Measurements from ENCODE around the gene EEF1A2.

Gene EEF1A2

DNA sequence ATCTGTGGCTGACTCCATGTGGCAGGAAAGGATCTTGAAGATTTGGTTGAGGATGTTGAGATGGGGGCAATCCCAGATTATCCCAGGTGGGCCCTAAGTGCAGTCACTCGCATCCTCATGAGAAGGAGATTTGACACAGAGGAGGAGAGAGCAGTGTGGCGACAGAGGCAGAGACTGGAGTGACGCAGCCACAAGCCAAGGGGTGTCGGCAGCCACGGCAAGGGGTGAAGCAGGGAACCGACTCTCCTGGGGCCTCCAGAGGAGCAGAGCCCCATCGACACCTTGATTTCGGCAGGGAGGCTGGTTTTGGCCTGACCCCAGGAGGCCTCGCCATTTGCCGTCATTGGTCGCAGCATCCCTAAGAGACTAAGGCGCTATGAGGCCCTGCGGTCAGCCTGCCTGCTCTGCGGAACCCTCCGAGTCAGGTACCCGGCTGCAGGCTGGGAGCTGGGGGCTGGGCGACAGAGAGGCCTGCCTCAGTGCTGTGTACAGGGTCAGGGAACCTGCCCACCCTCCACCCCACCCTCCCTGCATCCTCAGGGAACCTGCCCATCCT, 12.5 kb downstream of the EEF1A2 start:
- no peak for DNase-seq
- ChIA-PET POLR2A (no interaction called here), CTCF (no interaction called here)
- 94% methylated on average over 16 of the region's 17 CpGs for WGBS (ENCODE audit: insufficient coverage)
- Histone ChIP-seq H3K4me1 (ENCODE audit: control extremely low read depth in 1 of 4, control insufficient read depth in 4 of 4, insufficient read depth in 4 of 4, low read length in 3 of 4) (peaks cover 0 to 10% (median 3%) of the 10 kb centered on the region in 4 experiments), H3K27me3 (replicated peaks in 2 of 5; ENCODE audit: control insufficient read depth in 4 of 5, insufficient read depth in 5 of 5, low read length in 4 of 5) (peaks cover 0 to 76% (median 20%) of the 10 kb centered on the region in 5 experiments), H3K9me3 (ENCODE audit: control extremely low read depth in 1 of 5, control insufficient read depth in 4 of 5, insufficient read depth in 2 of 5, low read depth in 1 of 5, low read length in 4 of 5) (peaks cover 0 to 4% (median 0%) of the 10 kb centered on the region in 5 experiments), H3K4me3 (ENCODE audit: control insufficient read depth in 1 of 7, extremely low read depth in 1 of 7, insufficient read depth in 4 of 7, low read depth in 2 of 7, low read length in 6 of 7) (no peak overlapping the region), H3K27ac (ENCODE audit: insufficient read depth in 1 of 2, low read depth in 1 of 2, low read length in 2 of 2, poor library complexity in 1 of 2, severe bottlenecking in 2 of 2) (no peak overlapping the region), H3K36me3 (ENCODE audit: control insufficient read depth in 4 of 4, insufficient read depth in 4 of 4, low read length in 3 of 4) (no peaks in the 10 kb centered on the region)

DNA sequence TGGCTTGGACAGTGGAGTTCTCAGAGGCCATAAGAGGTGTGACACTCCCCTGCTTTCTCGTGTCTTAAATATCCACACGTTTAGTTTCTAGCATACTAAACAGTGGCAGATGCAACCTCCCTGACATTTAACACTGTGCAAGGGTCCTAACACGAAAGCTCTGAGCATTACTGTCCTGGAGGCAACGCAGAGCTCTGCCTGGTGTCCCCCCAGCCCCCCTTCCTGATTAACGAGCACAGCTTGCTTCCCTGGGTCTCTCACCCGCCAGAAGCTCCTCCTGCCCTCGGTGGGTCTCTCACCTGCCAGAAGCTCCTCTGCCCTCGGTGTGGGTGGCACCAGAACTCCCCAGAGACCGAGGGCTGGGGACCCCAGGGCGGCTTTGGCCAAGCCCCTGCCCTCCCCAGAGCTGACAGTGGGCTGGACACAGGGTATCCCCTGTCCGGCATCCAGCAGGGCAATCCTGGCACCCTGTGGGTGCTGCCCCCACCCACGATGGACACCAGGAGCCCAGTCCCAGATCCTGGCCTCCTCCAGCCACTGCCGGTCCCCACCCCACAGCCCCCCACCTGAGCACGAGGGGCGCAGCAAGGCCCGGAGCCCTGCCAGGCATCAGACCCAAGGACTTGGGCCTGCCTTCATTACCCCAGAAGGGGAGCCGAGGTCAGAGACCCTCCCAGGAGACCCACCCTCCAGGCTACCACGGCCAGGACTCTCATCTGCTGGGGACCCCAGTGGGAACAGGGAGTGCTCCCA, 14.1 kb downstream of the EEF1A2 start:
- peaks cover 0 to 10% (median 3%) of the 10 kb centered on the region in 4 experiments for H3K4me1 ChIP-seq (ENCODE audit: control extremely low read depth in 1 of 4, control insufficient read depth in 4 of 4, insufficient read depth in 4 of 4, low read length in 3 of 4)
- DNase-seq, result no peak
- CTCF ChIA-PET, result interaction anchor here (0.7 to 2.3 kb wide), 5 partner anchors 9 to 342 kb away, joined by 3 to 12 read pairs (median 3); no protein-coding TSS in a partner anchor

DNA sequence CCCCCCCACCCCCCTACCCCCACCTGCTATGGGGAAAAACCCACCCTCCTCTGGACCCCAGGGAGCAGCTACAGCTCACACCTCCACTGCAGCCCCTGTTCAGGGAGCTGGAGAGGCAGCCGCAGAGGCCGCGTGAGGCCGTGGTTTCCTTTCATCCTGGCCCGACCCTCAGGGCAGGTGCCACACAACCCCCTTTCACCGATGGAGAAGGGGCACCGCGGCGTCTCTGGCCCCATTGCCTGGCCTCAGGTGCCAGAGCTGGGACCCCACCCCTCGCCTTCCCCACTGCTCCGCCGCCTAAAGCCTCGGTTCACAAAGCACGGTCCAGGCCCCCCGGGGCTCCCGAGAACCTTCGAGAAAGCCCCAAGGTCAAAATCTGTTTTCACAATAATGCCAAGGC, 14.6 kb downstream of the EEF1A2 start:
- WGBS (ENCODE audit: insufficient coverage), result 50% methylated on average over 16 of the region's 17 CpGs
- peaks cover 0 to 71% (median 13%) of the 10 kb centered on the region in 5 experiments for H3K27me3 ChIP-seq (replicated peaks in 2 of 5; ENCODE audit: control insufficient read depth in 4 of 5, insufficient read depth in 5 of 5, low read length in 4 of 5)
- POLR2A ChIA-PET, result interaction anchor here (0.6 kb wide), 1 partner anchor 12 kb away, joined by 3 read pairs; no protein-coding TSS in a partner anchor
- H3K4me3 ChIP-seq (ENCODE audit: control insufficient read depth in 1 of 7, extremely low read depth in 1 of 7, insufficient read depth in 4 of 7, low read depth in 2 of 7, low read length in 6 of 7), result no peak overlapping the region
- H3K27ac ChIP-seq (ENCODE audit: insufficient read depth in 1 of 2, low read depth in 1 of 2, low read length in 2 of 2, poor library complexity in 1 of 2, severe bottlenecking in 2 of 2), result no peak overlapping the region
- CTCF ChIA-PET, result interaction anchor here (0.7 to 2.3 kb wide), 5 partner anchors 9 to 342 kb away, joined by 3 to 12 read pairs (median 3); no protein-coding TSS in a partner anchor
- DNase-seq, result no peak
- no peaks in the 10 kb centered on the region for H3K36me3 ChIP-seq (ENCODE audit: control insufficient read depth in 4 of 4, insufficient read depth in 4 of 4, low read length in 3 of 4)
- peaks cover 0 to 4% (median 0%) of the 10 kb centered on the region in 5 experiments for H3K9me3 ChIP-seq (ENCODE audit: control extremely low read depth in 1 of 5, control insufficient read depth in 4 of 5, insufficient read depth in 2 of 5, low read depth in 1 of 5, low read length in 4 of 5)
- peaks cover 0 to 10% (median 3%) of the 10 kb centered on the region in 4 experiments for H3K4me1 ChIP-seq (ENCODE audit: control extremely low read depth in 1 of 4, control insufficient read depth in 4 of 4, insufficient read depth in 4 of 4, low read length in 3 of 4)

More for the DNA sequence above, 14.1 kb downstream of the EEF1A2 start:
- POLR2A ChIA-PET, result interaction anchor here (0.6 kb wide), 1 partner anchor 12 kb away, joined by 3 read pairs; no protein-coding TSS in a partner anchor
- no peak overlapping the region for H3K27ac ChIP-seq (ENCODE audit: insufficient read depth in 1 of 2, low read depth in 1 of 2, low read length in 2 of 2, poor library complexity in 1 of 2, severe bottlenecking in 2 of 2)
- H3K4me3 ChIP-seq (ENCODE audit: control insufficient read depth in 1 of 7, extremely low read depth in 1 of 7, insufficient read depth in 4 of 7, low read depth in 2 of 7, low read length in 6 of 7), result no peak overlapping the region
- H3K9me3 ChIP-seq (ENCODE audit: control extremely low read depth in 1 of 5, control insufficient read depth in 4 of 5, insufficient read depth in 2 of 5, low read depth in 1 of 5, low read length in 4 of 5), result peaks cover 0 to 4% (median 0%) of the 10 kb centered on the region in 5 experiments
- H3K27me3 ChIP-seq (replicated peaks in 2 of 5; ENCODE audit: control insufficient read depth in 4 of 5, insufficient read depth in 5 of 5, low read length in 4 of 5), result peaks cover 0 to 72% (median 14%) of the 10 kb centered on the region in 5 experiments
- 82% methylated on average over 11 of the region's 18 CpGs for WGBS (ENCODE audit: insufficient coverage)
- H3K36me3 ChIP-seq (ENCODE audit: control insufficient read depth in 4 of 4, insufficient read depth in 4 of 4, low read length in 3 of 4), result no peaks in the 10 kb centered on the region

DNA sequence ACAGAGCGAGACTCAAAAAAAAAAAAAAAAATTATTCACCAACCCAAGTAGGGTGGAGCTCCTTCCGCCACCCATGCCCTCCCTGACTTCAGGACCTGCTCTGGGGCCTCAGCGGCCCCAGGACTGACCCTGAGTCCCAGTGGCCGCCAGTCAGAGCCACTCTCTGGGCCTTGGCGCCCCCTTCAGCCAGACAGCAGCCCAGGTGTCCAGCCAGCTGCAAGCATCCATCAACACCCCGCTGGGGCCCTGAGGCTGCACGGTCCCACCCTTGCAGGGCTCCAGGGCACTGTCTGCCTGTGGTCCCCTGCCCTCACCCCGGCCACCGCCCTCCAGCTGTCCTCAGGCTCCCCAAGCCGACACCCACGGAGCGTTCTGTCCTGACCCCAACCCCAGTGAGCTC, 15.0 kb downstream of the EEF1A2 start:
- CTCF ChIA-PET, result interaction anchor here (0.8 to 2.3 kb wide), 4 partner anchors 10 to 341 kb away, joined by 3 to 12 read pairs (median 3); no protein-coding TSS in a partner anchor
- 73% methylated on average over 7 of the region's 12 CpGs for WGBS (ENCODE audit: insufficient coverage)
- Histone ChIP-seq H3K9me3 (ENCODE audit: control extremely low read depth in 1 of 5, control insufficient read depth in 4 of 5, insufficient read depth in 2 of 5, low read depth in 1 of 5, low read length in 4 of 5) (peaks cover 0 to 4% (median 0%) of the 10 kb centered on the region in 5 experiments), H3K4me1 (ENCODE audit: control extremely low read depth in 1 of 4, control insufficient read depth in 4 of 4, insufficient read depth in 4 of 4, low read length in 3 of 4) (peaks cover 0 to 10% (median 3%) of the 10 kb centered on the region in 4 experiments), H3K4me3 (ENCODE audit: control insufficient read depth in 1 of 7, extremely low read depth in 1 of 7, insufficient read depth in 4 of 7, low read depth in 2 of 7, low read length in 6 of 7) (no peak overlapping the region), H3K27ac (ENCODE audit: insufficient read depth in 1 of 2, low read depth in 1 of 2, low read length in 2 of 2, poor library complexity in 1 of 2, severe bottlenecking in 2 of 2) (no peak overlapping the region), H3K27me3 (replicated peaks in 2 of 5; ENCODE audit: control insufficient read depth in 4 of 5, insufficient read depth in 5 of 5, low read length in 4 of 5) (peaks cover 0 to 71% (median 12%) of the 10 kb centered on the region in 5 experiments), H3K36me3 (ENCODE audit: control insufficient read depth in 4 of 4, insufficient read depth in 4 of 4, low read length in 3 of 4) (no peaks in the 10 kb centered on the region)
- POLR2A ChIA-PET, result interaction anchor here (0.6 kb wide), 1 partner anchor 13 kb away, joined by 3 read pairs; no protein-coding TSS in a partner anchor
- DNase-seq, result no peak

DNA sequence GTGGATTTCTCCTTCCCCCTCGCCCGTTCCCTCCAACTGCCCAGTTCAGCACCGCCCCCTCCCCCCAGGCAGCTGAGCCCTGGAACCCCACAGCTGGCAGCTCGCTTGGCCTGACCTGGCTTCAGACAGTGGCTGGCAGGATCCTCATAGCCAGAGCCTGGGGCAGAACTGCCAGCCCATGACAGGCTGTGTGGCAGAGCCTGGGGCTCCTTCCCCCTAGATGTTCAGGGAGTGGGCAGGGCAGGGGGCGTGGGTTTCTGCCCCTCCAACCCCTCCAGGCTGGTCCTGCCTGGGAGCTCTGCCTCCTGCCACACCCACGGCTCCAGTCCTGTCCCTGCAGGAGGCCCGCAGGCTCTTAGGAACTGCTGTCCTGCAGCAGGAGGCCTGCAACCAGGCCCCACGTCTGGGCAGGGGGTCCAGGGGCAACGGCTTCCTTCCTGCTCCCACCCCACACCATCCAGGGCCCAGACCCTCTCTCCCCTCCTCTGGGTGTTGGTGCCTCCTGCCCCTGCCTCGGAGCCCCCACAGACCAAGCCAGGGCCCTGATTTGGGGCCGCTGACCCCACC, 16.8 kb downstream of the EEF1A2 start:
- peaks cover 0 to 4% (median 0%) of the 10 kb centered on the region in 5 experiments for H3K9me3 ChIP-seq (ENCODE audit: control extremely low read depth in 1 of 5, control insufficient read depth in 4 of 5, insufficient read depth in 2 of 5, low read depth in 1 of 5, low read length in 4 of 5)
- H3K36me3 ChIP-seq (ENCODE audit: control insufficient read depth in 4 of 4, insufficient read depth in 4 of 4, low read length in 3 of 4), result no peaks in the 10 kb centered on the region
- H3K27ac ChIP-seq (ENCODE audit: insufficient read depth in 1 of 2, low read depth in 1 of 2, low read length in 2 of 2, poor library complexity in 1 of 2, severe bottlenecking in 2 of 2), result no peak overlapping the region
- H3K4me1 ChIP-seq (ENCODE audit: control extremely low read depth in 1 of 4, control insufficient read depth in 4 of 4, insufficient read depth in 4 of 4, low read length in 3 of 4), result peaks cover 0 to 7% (median 3%) of the 10 kb centered on the region in 4 experiments
- DNase-seq, result no peak
- 77% methylated on average over 5 of the region's 11 CpGs for WGBS (ENCODE audit: insufficient coverage)
- peaks cover 0 to 74% (median 14%) of the 10 kb centered on the region in 5 experiments for H3K27me3 ChIP-seq (replicated peaks in 2 of 5; ENCODE audit: control insufficient read depth in 4 of 5, insufficient read depth in 5 of 5, low read length in 4 of 5)
- CTCF ChIA-PET, result interaction anchor here (1.1 to 1.6 kb wide), 2 partner anchors 11 to 15 kb away, joined by 3 read pairs; no protein-coding TSS in a partner anchor
- H3K4me3 ChIP-seq (ENCODE audit: control insufficient read depth in 1 of 7, extremely low read depth in 1 of 7, insufficient read depth in 4 of 7, low read depth in 2 of 7, low read length in 6 of 7), result no peak overlapping the region
- POLR2A ChIA-PET, result no interaction called here

DNA sequence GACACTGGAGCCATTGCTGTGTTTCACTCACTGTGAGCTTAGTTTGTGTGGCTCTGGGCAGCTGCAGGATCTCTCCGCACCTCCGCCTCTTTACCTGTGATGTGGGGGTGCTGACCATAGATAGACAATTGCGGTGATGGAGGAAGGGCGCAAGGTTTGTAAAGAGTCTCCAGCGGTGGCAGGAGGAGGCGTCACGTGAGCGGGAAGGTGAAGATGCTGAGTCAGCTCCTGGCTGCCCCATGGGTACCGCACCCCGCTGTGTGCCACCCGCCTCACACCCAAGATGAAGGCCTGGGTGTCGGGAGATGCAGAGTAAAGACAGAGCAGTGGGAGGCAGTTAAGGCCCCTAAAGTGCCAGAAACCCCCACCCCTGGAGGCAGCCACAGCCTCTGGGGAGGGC, 17.4 kb downstream of the EEF1A2 start:
- H3K4me1 ChIP-seq (ENCODE audit: control extremely low read depth in 1 of 4, control insufficient read depth in 4 of 4, insufficient read depth in 4 of 4, low read length in 3 of 4), result peaks cover 0 to 7% (median 3%) of the 10 kb centered on the region in 4 experiments
- peaks cover 0 to 4% (median 0%) of the 10 kb centered on the region in 5 experiments for H3K9me3 ChIP-seq (ENCODE audit: control extremely low read depth in 1 of 5, control insufficient read depth in 4 of 5, insufficient read depth in 2 of 5, low read depth in 1 of 5, low read length in 4 of 5)
- H3K4me3 ChIP-seq (ENCODE audit: control insufficient read depth in 1 of 7, extremely low read depth in 1 of 7, insufficient read depth in 4 of 7, low read depth in 2 of 7, low read length in 6 of 7), result no peak overlapping the region
- 58% methylated on average over 12 of the region's 12 CpGs for WGBS (ENCODE audit: insufficient coverage)
- ChIA-PET POLR2A (no interaction called here), CTCF (interaction anchor here (1.1 to 1.6 kb wide), 2 partner anchors 12 to 15 kb away, joined by 3 read pairs; no protein-coding TSS in a partner anchor)
- H3K36me3 ChIP-seq (ENCODE audit: control insufficient read depth in 4 of 4, insufficient read depth in 4 of 4, low read length in 3 of 4), result no peaks in the 10 kb centered on the region
- H3K27me3 ChIP-seq (replicated peaks in 2 of 5; ENCODE audit: control insufficient read depth in 4 of 5, insufficient read depth in 5 of 5, low read length in 4 of 5), result peaks cover 0 to 76% (median 18%) of the 10 kb centered on the region in 5 experiments
- DNase-seq, result no peak
- H3K27ac ChIP-seq (ENCODE audit: insufficient read depth in 1 of 2, low read depth in 1 of 2, low read length in 2 of 2, poor library complexity in 1 of 2, severe bottlenecking in 2 of 2), result no peak overlapping the region

Data from common myeloid progenitor, CD34-positive (primary cell).